ENCODE results near the gene TMEM198.

- TF ChIP-seq CTCF (IDR thresholded peaks at IDR 0.05) (no peak), EZH2 (IDR thresholded peaks at IDR 0.05; ENCODE audit: borderline replicate concordance, insufficient read depth, low read depth, low read length, poor library complexity, severe bottlenecking) (no peak)
Observed at GRCh38 chr2:219527472-219527871, 16.4 kb upstream of the TMEM198 start.

Data from B cell (primary cell).